ENCODE results near the gene SLC22A1. TPM values are rescaled to one million over a fixed set of nuclear protein-coding genes. Genes with fewer than 3 reads are reported as not detected.
A peak's percentile ranks its signal among the peaks of the same experiment; 100 is the strongest.

Gene SLC22A1
- total and polyA plus RNA-seq, 2 of the 13 experiments (the other 11 are each of a cell fraction or from before 2014, with no cell fraction given) = 0.80 to 0.87 TPM

DNA sequence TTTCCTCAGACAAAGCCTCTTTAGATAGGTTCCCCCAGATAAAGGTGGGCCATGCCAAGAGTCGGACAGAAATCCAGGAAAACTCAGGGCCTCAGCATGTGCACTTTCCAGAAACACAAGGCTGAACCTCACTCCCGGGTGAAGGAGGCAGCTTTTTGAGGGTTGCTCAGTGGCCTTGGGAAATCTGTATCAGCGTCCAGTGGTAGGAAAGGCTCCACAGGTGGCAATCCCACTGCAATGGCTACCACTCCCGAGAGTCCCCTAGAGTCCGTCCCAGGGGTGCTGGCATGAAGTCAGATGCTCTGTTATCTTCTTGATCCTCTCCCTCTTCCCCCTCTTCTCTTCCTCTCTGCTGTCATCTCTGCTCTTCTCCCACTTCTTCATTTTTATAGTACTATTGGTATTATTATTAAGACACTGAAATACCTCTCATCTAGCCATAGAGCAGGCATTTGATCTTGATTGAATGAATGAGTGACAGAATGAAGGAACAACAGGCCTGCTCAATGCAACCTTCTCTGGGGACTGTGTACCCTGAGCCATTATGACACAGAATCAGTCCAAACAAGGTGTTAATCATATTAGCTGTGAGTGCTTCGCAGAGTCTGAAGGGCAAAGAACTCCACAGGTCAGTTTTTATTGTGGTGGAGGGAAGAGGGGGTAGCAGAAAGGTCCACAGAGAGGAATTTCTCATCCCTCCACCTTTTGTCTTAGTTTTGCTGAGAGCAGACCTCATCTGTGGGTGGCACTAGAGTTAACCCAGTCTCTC lies 13.3 kb downstream of the SLC22A1 start (continued):
- TF ChIP-seq, protein P1, sequence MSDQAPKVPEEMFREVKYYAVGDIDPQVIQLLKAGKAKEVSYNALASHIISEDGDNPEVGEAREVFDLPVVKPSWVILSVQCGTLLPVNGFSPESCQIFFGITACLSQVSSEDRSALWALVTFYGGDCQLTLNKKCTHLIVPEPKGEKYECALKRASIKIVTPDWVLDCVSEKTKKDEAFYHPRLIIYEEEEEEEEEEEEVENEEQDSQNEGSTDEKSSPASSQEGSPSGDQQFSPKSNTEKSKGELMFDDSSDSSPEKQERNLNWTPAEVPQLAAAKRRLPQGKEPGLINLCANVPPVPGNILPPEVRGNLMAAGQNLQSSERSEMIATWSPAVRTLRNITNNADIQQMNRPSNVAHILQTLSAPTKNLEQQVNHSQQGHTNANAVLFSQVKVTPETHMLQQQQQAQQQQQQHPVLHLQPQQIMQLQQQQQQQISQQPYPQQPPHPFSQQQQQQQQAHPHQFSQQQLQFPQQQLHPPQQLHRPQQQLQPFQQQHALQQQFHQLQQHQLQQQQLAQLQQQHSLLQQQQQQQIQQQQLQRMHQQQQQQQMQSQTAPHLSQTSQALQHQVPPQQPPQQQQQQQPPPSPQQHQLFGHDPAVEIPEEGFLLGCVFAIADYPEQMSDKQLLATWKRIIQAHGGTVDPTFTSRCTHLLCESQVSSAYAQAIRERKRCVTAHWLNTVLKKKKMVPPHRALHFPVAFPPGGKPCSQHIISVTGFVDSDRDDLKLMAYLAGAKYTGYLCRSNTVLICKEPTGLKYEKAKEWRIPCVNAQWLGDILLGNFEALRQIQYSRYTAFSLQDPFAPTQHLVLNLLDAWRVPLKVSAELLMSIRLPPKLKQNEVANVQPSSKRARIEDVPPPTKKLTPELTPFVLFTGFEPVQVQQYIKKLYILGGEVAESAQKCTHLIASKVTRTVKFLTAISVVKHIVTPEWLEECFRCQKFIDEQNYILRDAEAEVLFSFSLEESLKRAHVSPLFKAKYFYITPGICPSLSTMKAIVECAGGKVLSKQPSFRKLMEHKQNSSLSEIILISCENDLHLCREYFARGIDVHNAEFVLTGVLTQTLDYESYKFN (CRISPR knock-in tag; conservative IDR thresholded peaks at IDR 0.05) = peak; percentile 54
- TF ChIP-seq ZNF605 (CRISPR knock-in tag; IDR thresholded peaks at IDR 0.05) (no peak), GATAD2A (CRISPR knock-in tag; IDR thresholded peaks at IDR 0.05) (peak; percentile 40; the same call in 1 of the 2 replicates), HNF4G (IDR thresholded peaks at IDR 0.05; ENCODE audit: borderline replicate concordance, low read depth, low read length) (peak; percentile 72; the same call in 1 of the 2 replicates), HNF4G (CRISPR knock-in tag; IDR thresholded peaks at IDR 0.05; ENCODE audit: borderline replicate concordance, low read depth) (no peak), HDAC1 (CRISPR knock-in tag; IDR thresholded peaks at IDR 0.05) (0 out of 2 replicates have a peak, but pooled peaks have one; percentile 43), HOXA7 (CRISPR knock-in tag; IDR thresholded peaks at IDR 0.05) (no peak), ZNF460 (CRISPR knock-in tag; IDR thresholded peaks at IDR 0.05; ENCODE audit: borderline replicate concordance) (no peak), EP300 (IDR thresholded peaks at IDR 0.05; ENCODE audit: low read depth in 2 of 2, low read length in 2 of 2) (peak in 1 of 2 experiments; percentile 39; a peak in 1 of 4 replicates), EP300 (CRISPR knock-in tag; IDR thresholded peaks at IDR 0.05; ENCODE audit: borderline replicate concordance) (no peak), TBX2 (CRISPR knock-in tag; IDR thresholded peaks at IDR 0.05; ENCODE audit: borderline replicate concordance) (peak; percentile 61), SMC3 (IDR thresholded peaks at IDR 0.05; ENCODE audit: low read length) (0 out of 2 replicates have a peak, but pooled peaks have one; percentile 12), ZNF329 (CRISPR knock-in tag; IDR thresholded peaks at IDR 0.05; ENCODE audit: low read depth) (no peak), NCOR1 (IDR thresholded peaks at IDR 0.05; ENCODE audit: borderline replicate concordance, low read length) (peak; percentile 30; the same call in 1 of the 2 replicates), CREM (IDR thresholded peaks at IDR 0.05) (0 out of 2 replicates have a peak, but pooled peaks have one; percentile 17), CREM (CRISPR knock-in tag; IDR thresholded peaks at IDR 0.05) (no peak)
- TF ChIP-seq, protein P2, sequence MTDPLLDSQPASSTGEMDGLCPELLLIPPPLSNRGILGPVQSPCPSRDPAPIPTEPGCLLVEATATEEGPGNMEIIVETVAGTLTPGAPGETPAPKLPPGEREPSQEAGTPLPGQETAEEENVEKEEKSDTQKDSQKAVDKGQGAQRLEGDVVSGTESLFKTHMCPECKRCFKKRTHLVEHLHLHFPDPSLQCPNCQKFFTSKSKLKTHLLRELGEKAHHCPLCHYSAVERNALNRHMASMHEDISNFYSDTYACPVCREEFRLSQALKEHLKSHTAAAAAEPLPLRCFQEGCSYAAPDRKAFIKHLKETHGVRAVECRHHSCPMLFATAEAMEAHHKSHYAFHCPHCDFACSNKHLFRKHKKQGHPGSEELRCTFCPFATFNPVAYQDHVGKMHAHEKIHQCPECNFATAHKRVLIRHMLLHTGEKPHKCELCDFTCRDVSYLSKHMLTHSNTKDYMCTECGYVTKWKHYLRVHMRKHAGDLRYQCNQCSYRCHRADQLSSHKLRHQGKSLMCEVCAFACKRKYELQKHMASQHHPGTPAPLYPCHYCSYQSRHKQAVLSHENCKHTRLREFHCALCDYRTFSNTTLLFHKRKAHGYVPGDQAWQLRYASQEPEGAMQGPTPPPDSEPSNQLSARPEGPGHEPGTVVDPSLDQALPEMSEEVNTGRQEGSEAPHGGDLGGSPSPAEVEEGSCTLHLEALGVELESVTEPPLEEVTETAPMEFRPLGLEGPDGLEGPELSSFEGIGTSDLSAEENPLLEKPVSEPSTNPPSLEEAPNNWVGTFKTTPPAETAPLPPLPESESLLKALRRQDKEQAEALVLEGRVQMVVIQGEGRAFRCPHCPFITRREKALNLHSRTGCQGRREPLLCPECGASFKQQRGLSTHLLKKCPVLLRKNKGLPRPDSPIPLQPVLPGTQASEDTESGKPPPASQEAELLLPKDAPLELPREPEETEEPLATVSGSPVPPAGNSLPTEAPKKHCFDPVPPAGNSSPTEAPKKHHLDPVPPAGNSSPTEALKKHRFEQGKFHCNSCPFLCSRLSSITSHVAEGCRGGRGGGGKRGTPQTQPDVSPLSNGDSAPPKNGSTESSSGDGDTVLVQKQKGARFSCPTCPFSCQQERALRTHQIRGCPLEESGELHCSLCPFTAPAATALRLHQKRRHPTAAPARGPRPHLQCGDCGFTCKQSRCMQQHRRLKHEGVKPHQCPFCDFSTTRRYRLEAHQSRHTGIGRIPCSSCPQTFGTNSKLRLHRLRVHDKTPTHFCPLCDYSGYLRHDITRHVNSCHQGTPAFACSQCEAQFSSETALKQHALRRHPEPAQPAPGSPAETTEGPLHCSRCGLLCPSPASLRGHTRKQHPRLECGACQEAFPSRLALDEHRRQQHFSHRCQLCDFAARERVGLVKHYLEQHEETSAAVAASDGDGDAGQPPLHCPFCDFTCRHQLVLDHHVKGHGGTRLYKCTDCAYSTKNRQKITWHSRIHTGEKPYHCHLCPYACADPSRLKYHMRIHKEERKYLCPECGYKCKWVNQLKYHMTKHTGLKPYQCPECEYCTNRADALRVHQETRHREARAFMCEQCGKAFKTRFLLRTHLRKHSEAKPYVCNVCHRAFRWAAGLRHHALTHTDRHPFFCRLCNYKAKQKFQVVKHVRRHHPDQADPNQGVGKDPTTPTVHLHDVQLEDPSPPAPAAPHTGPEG (CRISPR knock-in tag; IDR thresholded peaks at IDR 0.05) = no peak
- TF ChIP-seq, protein P3, sequence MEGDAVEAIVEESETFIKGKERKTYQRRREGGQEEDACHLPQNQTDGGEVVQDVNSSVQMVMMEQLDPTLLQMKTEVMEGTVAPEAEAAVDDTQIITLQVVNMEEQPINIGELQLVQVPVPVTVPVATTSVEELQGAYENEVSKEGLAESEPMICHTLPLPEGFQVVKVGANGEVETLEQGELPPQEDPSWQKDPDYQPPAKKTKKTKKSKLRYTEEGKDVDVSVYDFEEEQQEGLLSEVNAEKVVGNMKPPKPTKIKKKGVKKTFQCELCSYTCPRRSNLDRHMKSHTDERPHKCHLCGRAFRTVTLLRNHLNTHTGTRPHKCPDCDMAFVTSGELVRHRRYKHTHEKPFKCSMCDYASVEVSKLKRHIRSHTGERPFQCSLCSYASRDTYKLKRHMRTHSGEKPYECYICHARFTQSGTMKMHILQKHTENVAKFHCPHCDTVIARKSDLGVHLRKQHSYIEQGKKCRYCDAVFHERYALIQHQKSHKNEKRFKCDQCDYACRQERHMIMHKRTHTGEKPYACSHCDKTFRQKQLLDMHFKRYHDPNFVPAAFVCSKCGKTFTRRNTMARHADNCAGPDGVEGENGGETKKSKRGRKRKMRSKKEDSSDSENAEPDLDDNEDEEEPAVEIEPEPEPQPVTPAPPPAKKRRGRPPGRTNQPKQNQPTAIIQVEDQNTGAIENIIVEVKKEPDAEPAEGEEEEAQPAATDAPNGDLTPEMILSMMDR (CRISPR knock-in tag; IDR thresholded peaks at IDR 0.05) = peak; percentile 18; the same call in 1 of the 2 replicates

Measured in HepG2 (cell line).